HepG2 (cell line): ENCODE data around the gene ING5. TPM values are rescaled to one million over a fixed set of nuclear protein-coding genes. Genes with fewer than 3 reads are reported as not detected.

Experiments used
- CHCHD3 ChIP-seq: sonication (generic); formaldehyde crosslinking; IDR thresholded peaks from 2 replicates; pipeline ENCODE4 v1.8.0; 2022; ENCODE audit warnings: mild to moderate bottlenecking, missing genetic modification reagents, moderate library complexity
- CHD4 ChIP-seq: fragments of 200-600 bp; sonication (generic); IDR thresholded peaks from 2 replicates; pipeline ENCODE4 v1.7.0; 2017; ENCODE audit warnings: mild to moderate bottlenecking, low read length, borderline replicate concordance
- FOXA1 ChIP-seq, 2 experiments: fragments of 450-650 bp in 1 of 2; sonication (generic) in 1 of 2; formaldehyde crosslinking in 1 of 2; IDR thresholded peaks; 2 replicates each; pipeline versions ENCODE4 v1.4.0 to v1.6.1; 2016 to 2020; ENCODE audit warnings: missing genetic modification reagents in 1 of 2
- GTF2F1 ChIP-seq: fragments of 150-350 bp; IDR thresholded peaks from 2 replicates; pipeline ENCODE4 v1.6.1; 2014; ENCODE audit warnings: low read length
- GZF1 ChIP-seq: sonication (generic); formaldehyde crosslinking; IDR thresholded peaks from 2 replicates; pipeline ENCODE4 v1.5.1; 2020; ENCODE audit warnings: mild to moderate bottlenecking, missing genetic modification reagents
- HES4 ChIP-seq: sonication (generic); formaldehyde crosslinking; IDR thresholded peaks from 2 replicates; pipeline ENCODE4 v1.9.0; 2021; ENCODE audit warnings: mild to moderate bottlenecking, missing genetic modification reagents, borderline replicate concordance
- HIVEP1 ChIP-seq: sonication (generic); formaldehyde crosslinking; IDR thresholded peaks from 2 replicates; pipeline ENCODE4 v1.4.0; 2020; ENCODE audit warnings: mild to moderate bottlenecking, missing genetic modification reagents
- KAT8 ChIP-seq: IDR thresholded peaks from 2 replicates; pipeline ENCODE4 v1.6.1; 2016; ENCODE audit warnings: missing genetic modification reagents, missing compliant biosample characterization
- KDM3A ChIP-seq: IDR thresholded peaks from 2 replicates; pipeline ENCODE4 v1.6.1; 2018; ENCODE audit warnings: low read depth, missing compliant biosample characterization
- KLF9 ChIP-seq: IDR thresholded peaks from 2 replicates; pipeline ENCODE4 v1.6.1; 2016; ENCODE audit warnings: low read depth
- MAFK ChIP-seq, 2 experiments: IDR thresholded peaks in 1 of 2; conservative IDR thresholded peaks in 1 of 2; 2 replicates each; pipeline ENCODE4 v1.6.1; 2011; ENCODE audit warnings: improper control_type of control experiment in 2 of 2, low read length in 2 of 2
- MED13 ChIP-seq: sonication (generic); formaldehyde crosslinking; IDR thresholded peaks from 2 replicates; pipeline ENCODE4 v1.5.0; 2020; ENCODE audit warnings: missing genetic modification reagents
- MEIS1 ChIP-seq: sonication (generic); formaldehyde crosslinking; IDR thresholded peaks from 2 replicates; pipeline ENCODE4 v1.9.0; 2021; ENCODE audit warnings: mild to moderate bottlenecking, missing genetic modification reagents, moderate library complexity, borderline replicate concordance
- NKX3-1 ChIP-seq: sonication (generic); formaldehyde crosslinking; IDR thresholded peaks from 2 replicates; pipeline ENCODE4 v1.5.0; 2020; ENCODE audit warnings: missing genetic modification reagents
- PPARG ChIP-seq: conservative IDR thresholded peaks from 2 replicates; pipeline ENCODE4 v1.6.1; 2016; ENCODE audit warnings: missing biosample characterization, missing genetic modification reagents
- RELA ChIP-seq: sonication (generic); formaldehyde crosslinking; IDR thresholded peaks from 2 replicates; pipeline ENCODE4 v1.4.0; 2020; ENCODE audit warnings: missing genetic modification reagents
- RFXANK ChIP-seq: IDR thresholded peaks from 2 replicates; pipeline ENCODE4 v1.6.1; 2016
- TAF15 ChIP-seq: fragments of 200-400 bp; formaldehyde crosslinking; IDR thresholded peaks from one replicate; pipeline ENCODE4 v1.6.1; 2018; ENCODE audit warnings: mild to moderate bottlenecking, low read depth, low read length; ENCODE audit not compliant: poor library complexity, severe bottlenecking
- ZFX ChIP-seq: sonication (generic); formaldehyde crosslinking; IDR thresholded peaks from 2 replicates; pipeline ENCODE4 v1.4.0; 2020; ENCODE audit warnings: mild to moderate bottlenecking, low read depth, missing genetic modification reagents, moderate library complexity
- ZNF12 ChIP-seq: sonication (generic); formaldehyde crosslinking; IDR thresholded peaks from 2 replicates; pipeline ENCODE4 v1.5.0; 2020; ENCODE audit warnings: missing genetic modification reagents
- ZNF33B ChIP-seq: sonication (generic); formaldehyde crosslinking; IDR thresholded peaks from 2 replicates; pipeline ENCODE4 v1.5.1; 2020; ENCODE audit warnings: mild to moderate bottlenecking, missing genetic modification reagents
- ZSCAN29 ChIP-seq: sonication (generic); formaldehyde crosslinking; conservative IDR thresholded peaks from 2 replicates; pipeline ENCODE4 v1.4.0; 2020; ENCODE audit warnings: mild to moderate bottlenecking, missing genetic modification reagents
- polyA plus RNA-seq, 8 experiments: library from polyadenylated mRNA; depleted of rRNA in 3 of 8; stranded (reverse) in 7 of 8; unstranded in 1 of 8; fragments of >200 nt; fragmentation: Illumina TruSeq in 4 of 8; extraction: Trizol in 4 of 8; gene quantifications; 2 replicates each; pipeline versions ENCODE4 v1.2.1 to v1.2.3, GENCODE V29; 2011 to 2016; ENCODE audit warnings: low read depth in 4 of 8, missing spikeins in 1 of 8, mixed read lengths in 1 of 8; ENCODE audit not compliant: insufficient read depth in 1 of 8
- total RNA-seq, 5 experiments: library from RNA; depleted of rRNA; stranded (reverse); fragments of >200 nt; fragmentation: Illumina TruSeq; extraction: Trizol; gene quantifications; 2 replicates each; pipeline ENCODE4 v1.2.3, GENCODE V29; 2016; ENCODE audit warnings: low read depth in 1 of 5
- TF ChIP-seq, protein P1 (sequence below): sonication (generic); formaldehyde crosslinking; IDR thresholded peaks from 2 replicates; pipeline ENCODE4 v1.9.0; 2021; ENCODE audit warnings: missing genetic modification reagents, mild to moderate bottlenecking, borderline replicate concordance
- TF ChIP-seq, protein P2 (sequence below): sonication (generic); formaldehyde crosslinking; IDR thresholded peaks from 2 replicates; pipeline ENCODE4 v1.8.0; 2022; ENCODE audit warnings: mild to moderate bottlenecking, missing genetic modification reagents, borderline replicate concordance
- TF ChIP-seq, protein P3 (sequence below): sonication (generic); formaldehyde crosslinking; IDR thresholded peaks from 2 replicates; pipeline ENCODE4 v1.8.0; 2022; ENCODE audit warnings: missing genetic modification reagents, low read depth, mild to moderate bottlenecking, borderline replicate concordance

Gene ING5
- total and polyA plus RNA-seq, 2 of the 13 experiments (the other 11 are each of a cell fraction or from before 2014, with no cell fraction given) = 61.9 to 71.9 TPM

DNA sequence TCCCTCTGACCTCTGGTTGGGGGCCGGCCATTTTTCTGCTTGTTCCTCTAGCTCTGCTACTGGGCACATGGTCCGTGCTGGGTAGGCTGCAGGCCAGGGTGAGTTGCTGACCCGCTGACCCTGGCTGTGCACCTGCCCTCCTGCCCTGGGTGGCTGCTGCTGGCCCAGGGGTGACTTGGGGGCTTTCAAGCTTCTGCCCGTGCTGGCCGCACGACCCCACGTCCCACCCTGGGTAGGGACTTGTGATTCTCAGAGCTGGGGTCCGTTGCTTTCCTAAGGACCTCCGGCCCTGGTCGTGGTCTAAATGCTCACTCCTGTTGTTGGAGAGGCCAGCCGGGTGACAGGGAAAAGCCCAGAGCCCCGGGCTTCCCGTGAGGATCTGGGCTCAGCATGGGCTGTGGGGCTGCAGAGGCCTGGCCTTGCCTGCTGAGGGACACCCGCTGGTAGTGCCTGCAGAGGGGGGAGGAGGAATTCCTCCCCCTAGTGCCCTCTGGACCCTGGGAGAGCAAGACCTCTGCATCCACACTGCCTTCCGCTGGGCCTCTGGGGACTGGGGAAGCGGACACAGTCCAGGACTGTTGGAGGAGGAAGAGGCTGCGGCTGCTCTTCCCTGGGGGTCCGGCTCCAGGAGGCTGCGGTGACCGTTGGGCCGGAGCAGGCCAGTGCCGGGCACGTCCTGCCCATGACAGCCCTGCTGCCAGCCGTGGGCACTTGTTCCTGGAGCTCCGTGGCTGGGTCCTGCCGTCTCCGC is 68.5 kb downstream of the ING5 start (continued):
- TF ChIP-seq RFXANK (CRISPR knock-in tag) = peak; percentile 94
- TF ChIP-seq ZNF12 (CRISPR knock-in tag) = peak; percentile 68
- peak; percentile 89 for TF ChIP-seq MED13
- no peak for TF ChIP-seq MAFK (conservative IDR thresholded peaks at IDR 0.05 in 1 of 2, IDR thresholded peaks at IDR 0.05 in 1 of 2; ENCODE audit: low read length in 2 of 2)
- TF ChIP-seq MEIS1 = no peak
- peak; percentile 55; the same call in 1 of the 2 replicates for TF ChIP-seq PPARG
- no peak for TF ChIP-seq CHD4
- 0 out of 2 replicates have a peak, but pooled peaks have one; percentile 80 for TF ChIP-seq NKX3-1
- TF ChIP-seq GZF1 (CRISPR knock-in tag) = no peak; the same call in 1 of the 2 replicates
- no peak for TF ChIP-seq CHCHD3
- TF ChIP-seq, protein P1, sequence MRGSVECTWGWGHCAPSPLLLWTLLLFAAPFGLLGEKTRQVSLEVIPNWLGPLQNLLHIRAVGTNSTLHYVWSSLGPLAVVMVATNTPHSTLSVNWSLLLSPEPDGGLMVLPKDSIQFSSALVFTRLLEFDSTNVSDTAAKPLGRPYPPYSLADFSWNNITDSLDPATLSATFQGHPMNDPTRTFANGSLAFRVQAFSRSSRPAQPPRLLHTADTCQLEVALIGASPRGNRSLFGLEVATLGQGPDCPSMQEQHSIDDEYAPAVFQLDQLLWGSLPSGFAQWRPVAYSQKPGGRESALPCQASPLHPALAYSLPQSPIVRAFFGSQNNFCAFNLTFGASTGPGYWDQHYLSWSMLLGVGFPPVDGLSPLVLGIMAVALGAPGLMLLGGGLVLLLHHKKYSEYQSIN (CRISPR knock-in tag) = no peak
- TF ChIP-seq TAF15 = no peak
- TF ChIP-seq, protein P2, sequence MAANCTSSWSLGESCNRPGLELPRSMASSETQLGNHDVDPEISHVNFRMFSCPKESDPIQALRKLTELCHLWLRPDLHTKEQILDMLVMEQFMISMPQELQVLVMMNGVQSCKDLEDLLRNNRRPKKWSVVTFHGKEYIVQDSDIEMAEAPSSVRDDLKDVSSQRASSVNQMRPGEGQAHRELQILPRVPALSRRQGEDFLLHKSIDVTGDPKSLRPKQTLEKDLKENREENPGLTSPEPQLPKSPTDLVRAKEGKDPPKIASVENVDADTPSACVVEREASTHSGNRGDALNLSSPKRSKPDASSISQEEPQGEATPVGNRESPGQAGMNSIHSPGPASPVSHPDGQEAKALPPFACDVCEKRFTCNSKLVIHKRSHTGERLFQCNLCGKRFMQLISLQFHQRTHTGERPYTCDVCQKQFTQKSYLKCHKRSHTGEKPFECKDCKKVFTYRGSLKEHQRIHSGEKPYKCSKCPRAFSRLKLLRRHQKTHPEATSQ (CRISPR knock-in tag) = no peak
- TF ChIP-seq ZFX (CRISPR knock-in tag) = peak; percentile 98
- peak; percentile 57; the same call in 1 of the 2 replicates for TF ChIP-seq ZSCAN29 (CRISPR knock-in tag)
- TF ChIP-seq HES4 = peak; percentile 91
- peak; percentile 83; the same call in 1 of the 2 replicates for TF ChIP-seq GTF2F1
- peak; percentile 55; the same call in 1 of the 2 replicates for TF ChIP-seq KLF9 (CRISPR knock-in tag)
- TF ChIP-seq, protein P3, sequence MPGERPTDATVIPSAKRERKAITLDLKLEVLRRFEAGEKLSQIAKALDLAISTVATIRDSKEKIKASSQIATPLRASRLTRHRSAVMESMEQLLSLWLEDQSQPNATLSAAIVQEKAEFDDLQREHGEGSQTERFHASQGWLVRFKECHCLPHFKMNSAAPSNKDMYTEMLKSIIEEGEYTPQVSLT (CRISPR knock-in tag) = no peak
- no peak for TF ChIP-seq FOXA1 (IDR thresholded peaks at IDR 0.05)
- peak; percentile 76 for TF ChIP-seq FOXA1 (CRISPR knock-in tag; IDR thresholded peaks at IDR 0.05)
- peak; percentile 92 for TF ChIP-seq KAT8 (CRISPR knock-in tag)
- peak; percentile 96 for TF ChIP-seq KDM3A (CRISPR knock-in tag)
- no peak for TF ChIP-seq ZNF33B
- peak; percentile 97 for TF ChIP-seq HIVEP1
- TF ChIP-seq RELA (CRISPR knock-in tag) = peak; percentile 80; the same call in 1 of the 2 replicates
